HG02610 (cell line): ENCODE results near the gene NBL1.
"Not testable (repeated sequence)": the region's sequence is repeated elsewhere in the genome, so short reads cannot be mapped to it uniquely, and the experiment has no call there.

Experiments used
- ATAC-seq: cut with Tn5 transposase; IDR thresholded peaks from one replicate; pipeline ENCODE4 v1.9.1; 2021; ENCODE audit warnings: mild to moderate bottlenecking, moderate library complexity; ENCODE audit not compliant: unreplicated experiment

The NBL1 gene

DNA sequence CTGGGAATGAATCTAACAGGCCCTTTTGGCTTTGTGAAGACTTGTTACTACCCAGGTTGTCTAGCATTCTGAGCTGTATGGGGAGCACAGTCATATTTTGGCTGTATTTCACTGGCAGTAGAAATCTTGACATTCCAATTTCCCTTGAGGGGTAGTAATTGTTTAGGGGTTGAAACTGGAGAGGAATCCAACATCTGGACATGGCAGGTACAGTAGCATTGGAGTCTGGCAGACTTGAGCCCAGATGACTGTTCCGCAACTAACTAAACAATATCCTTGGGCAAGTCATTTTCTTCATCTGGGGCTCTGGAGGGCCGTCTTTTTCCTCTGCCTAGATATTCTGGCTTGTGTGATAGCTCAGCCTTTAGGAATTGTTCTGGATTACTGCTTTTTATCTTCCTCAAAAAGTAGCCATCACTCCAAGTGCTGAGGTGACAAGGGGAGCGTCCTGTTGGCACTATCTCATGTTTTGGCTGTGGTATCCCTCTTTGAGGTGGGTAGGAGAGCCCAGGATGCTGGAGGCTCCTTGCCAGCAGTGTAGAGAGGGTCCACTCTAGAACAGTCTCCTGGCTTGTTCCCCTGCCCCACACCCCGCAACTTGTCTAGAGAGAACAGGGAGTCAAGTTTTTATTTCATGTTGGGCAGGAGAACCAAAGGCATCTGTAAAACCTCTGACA lies 22.7 kb upstream of the NBL1 start:
- no peak for ATAC-seq

DNA sequence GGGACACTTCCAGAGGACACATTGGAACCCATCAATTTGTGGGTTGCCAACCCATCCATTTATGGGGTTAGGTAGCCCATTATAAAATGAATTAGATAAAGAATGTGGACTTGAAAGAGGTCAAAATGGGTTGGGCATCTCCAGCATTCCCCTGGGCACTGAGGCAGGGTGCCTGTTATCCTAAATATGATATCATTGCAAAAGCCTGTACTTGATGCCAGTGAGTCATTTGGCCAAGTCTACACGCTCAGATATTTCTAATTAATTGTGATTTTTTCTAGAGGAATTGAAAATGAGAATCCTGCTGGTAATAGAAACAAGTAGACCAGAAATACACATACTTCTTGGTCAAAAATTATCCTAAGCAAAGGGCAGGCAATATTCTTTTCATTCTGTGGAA lies 21.9 kb upstream of the NBL1 start:
- ATAC-seq, result no peak

DNA sequence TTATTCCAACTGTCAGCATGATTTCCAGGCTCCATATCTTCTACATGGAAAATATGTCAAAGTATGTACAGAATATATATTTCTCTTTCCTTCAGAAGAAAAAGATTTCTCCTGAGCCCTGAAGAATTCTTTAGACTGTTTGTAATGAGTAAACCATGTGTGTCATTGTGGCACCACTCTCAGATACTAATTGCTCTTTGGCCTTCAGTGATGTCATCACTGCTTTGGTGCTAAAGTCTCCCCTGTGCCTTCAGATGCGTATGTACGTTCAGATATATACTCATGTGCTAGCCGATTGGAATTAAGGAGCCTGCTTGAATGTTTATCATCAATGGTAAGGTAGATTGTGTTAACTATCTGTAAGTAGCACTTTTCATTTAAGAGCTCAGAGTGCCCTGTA lies 20.6 kb upstream of the NBL1 start:
- ATAC-seq, result no peak

DNA sequence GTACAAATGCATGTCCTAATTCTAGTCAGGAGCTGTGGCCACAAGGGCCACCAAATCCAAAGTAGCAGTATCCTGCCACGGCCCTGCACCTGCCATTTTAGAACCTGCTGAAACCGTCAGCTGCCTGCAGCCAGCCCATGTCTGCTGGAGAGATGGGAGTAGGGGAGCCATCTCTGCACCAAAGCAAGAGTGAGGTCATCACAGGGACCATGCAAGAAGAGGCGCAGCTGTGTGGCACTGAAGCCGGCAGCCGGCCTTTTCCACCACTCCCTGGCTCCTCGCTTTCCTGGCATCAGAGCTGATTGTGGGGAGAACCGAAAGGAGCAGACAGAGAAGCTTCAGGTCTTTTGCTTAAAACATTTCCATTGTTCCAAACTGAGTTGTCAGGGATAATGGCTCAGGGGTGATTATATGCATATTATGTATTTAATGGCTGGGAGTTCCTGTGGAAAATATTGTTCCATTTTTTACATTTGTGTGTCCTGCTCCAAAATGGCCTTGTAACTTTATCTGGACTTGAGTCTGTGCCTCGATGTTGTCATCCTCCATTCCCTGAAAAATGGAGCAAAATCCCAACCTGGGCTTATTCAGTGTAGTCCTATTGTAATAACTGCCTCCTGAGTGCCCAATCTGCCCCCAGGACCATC lies 18.7 kb upstream of the NBL1 start:
- no peak for ATAC-seq

DNA sequence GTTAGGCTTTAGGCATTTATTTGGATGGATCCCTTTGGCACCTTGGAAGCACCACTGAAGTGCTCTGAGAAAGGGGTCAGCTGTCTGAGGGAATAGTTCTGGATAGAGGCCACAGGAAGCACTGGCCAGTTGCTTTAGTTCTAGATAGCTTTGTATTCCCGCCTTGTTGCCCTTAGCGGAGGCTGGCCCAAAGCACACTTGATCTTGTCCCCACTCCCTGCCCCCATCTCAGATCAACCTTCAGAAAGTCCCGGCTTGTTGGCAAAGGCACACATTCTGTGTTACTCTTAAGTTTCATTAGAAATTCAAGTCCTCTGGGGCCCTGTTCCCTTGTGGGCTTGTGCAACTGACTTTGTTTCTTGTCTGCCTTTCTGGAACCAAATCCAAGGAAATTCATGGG lies 15.2 kb upstream of the NBL1 start:
- no peak for ATAC-seq

DNA sequence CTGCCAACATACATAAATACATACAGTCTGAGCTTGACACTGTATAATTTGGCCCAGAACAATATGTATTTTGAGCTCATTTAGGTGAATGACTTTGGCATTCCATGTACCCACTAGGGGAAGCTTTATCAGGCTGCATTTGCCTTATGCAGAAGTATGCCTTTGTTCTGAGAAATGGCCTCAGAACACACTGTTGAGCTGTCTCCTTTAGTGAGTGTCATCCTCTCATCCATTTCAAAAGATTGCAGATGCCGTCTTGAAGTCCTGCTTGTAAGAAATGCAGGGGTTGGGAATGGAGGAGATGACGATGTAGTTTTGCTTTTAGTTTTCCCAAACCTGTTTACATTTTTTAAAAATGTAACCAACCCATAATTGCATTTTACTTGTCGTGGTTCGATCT lies 14.8 kb upstream of the NBL1 start:
- no peak for ATAC-seq

DNA sequence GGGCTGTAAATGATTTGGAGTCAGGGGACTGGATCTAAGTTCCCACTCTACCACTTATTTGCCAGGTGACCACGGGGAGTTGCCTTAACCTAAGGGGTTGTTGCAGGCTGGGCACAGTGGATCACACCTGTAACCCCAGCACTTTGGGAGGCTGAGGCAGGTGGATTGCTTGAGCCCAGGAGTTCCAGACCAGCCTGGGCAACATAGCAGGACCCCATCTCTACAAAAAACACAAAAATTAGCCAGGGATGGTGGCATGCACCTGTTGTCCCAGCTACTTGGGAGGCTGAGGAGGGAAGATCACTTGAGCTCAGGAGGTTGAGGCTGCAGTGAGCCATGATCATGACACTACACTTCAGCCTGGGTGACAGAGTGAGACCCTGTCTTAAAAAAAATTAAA lies 13.9 kb upstream of the NBL1 start:
- not testable (repeated sequence) for ATAC-seq

DNA sequence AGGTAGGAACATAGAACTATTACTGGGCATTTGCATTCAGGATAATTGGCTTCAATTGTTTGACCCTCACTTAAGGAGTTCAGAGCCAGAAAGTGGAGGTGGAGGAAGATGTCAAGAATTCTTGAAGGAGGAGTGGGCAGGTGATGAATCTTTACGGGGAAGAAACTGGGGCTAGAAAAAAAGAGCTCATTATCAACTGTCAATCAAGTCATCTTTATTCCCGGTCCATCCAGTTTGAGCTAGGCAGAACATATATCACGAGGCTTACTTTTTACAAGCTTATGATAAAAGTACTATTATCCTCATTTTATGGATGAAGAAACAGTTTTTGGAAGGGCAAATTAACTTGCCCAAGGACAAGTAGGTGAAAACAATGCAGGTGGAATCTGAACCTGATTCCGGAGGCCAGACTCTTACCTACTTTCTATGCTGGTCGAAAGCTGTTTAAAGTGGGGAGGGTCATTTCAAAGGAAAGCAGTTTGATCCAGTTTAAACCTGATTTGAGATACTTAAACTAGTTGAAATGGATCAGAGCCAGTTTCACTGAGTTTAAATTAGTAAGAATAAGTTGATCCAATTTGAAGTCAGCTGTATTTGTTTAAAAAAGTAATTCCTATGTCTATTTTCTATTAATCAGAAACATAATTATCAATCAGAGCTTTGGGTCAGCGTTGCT lies 13.3 kb upstream of the NBL1 start:
- no peak for ATAC-seq

DNA sequence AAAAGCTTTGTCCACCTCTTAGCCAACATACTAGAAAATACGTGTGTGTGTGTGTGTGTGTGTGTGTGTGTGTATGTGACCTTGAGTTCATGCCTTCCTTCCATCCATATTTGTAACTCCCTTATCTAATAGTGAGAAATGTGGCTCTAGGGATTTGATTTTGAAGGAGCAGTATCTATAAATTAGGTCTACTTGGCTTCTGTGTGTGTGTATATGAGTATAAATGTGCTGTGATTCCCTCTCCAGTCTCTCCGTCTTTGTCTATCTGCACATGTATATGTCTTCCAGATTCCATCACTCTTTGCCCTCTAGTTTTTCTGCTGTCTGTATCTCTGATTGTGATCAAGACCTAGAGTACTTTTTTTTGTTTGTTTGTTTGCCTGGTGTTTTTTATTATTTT lies 11.9 kb upstream of the NBL1 start:
- ATAC-seq, result no peak

DNA sequence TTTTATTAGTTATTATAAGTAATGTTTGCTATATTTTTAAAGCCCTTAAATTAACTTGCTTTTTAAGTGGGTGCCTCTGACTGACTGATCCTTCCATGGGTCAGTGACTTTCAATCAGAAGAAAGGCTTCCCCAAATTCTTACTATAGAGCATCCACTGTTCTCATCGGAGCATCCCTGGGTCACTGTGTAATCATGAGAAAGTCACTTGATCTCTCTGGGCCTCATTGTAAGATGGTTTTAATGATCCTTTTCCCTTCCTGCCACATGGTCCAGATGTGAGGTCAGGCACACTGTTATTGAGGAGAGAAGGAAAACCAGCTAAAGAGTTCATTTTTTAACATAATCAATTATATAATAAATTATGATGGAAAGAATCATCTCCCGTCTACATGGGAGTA lies 11.0 kb upstream of the NBL1 start:
- no peak for ATAC-seq

DNA sequence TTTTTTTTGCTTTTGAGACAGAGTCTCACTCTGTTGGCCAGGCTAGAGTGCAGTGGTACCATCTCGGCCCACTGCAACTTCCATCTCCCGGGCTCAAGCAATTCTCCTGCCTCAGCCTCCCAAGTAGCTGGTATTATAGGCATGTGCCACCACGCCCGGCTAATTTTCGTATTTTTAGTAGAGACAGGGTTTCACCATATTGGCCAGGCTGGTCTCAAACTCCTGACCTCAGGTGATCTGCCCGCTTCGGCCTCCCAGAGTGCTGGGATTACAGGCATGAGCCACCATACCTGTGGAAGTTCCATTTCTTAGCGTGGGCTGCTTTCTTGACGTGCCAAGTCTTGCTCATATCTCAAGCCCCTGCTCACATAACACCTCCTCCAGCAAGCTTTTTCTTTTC lies 9.0 kb upstream of the NBL1 start:
- ATAC-seq, result not testable (repeated sequence)

DNA sequence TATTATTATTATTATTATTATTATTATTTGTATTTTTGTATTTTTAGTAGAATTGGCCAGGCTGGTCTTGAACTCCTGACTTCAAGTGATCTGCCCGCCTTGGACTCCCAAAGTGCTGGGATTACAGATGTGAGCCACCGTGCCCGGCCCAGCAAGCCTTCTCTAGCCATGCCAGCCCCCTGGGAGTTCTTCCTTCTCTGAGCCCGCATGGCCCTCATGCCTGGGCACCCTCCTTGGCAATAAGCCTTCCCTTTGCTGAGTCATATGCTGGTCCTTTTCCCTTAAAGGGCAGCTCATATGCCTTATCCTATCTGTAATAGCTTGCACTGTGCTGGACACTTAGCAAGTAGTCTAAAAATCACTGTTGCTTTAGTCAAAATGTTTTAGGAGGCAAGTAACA lies 8.5 kb upstream of the NBL1 start:
- no peak for ATAC-seq

DNA sequence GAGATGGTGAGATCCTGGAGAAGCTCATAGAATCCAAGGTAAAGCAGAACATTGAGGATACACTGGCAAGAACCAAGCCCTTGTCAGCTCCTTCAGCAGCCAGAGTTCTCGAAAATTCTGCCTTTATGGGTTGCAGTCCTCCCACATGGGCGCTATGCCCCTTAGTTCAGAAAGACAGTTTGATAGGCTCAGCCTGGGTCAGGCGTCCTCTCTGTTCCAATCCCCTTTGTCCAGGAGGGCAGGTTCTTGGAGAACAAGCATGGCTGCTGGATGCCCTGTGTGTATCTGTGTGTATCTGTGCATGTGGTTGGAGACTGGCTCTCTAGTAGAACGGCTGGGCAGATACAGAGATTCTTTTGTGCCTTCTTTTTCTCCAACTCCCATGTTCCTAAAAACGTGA lies 8.0 kb upstream of the NBL1 start:
- no peak for ATAC-seq

DNA sequence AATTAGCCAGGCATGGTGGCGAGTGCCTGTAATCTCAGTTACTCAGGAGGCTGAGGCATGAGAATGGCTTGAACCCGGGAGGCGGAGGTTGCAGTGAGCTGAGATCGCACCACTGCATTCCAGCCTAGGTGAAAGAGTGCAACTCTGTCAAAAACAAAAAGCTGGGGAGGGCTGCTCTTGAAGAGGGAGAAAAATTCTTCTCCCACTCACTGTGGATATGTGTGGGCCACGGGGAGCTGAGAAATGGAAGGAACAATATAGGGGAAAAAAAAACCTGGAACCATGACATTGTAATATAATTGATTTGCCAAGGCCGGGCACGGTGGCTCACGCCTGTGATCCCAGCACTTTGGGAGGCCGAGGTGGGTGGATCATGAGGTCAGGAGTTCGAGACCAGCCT lies 7.4 kb upstream of the NBL1 start:
- not testable (repeated sequence) for ATAC-seq

DNA sequence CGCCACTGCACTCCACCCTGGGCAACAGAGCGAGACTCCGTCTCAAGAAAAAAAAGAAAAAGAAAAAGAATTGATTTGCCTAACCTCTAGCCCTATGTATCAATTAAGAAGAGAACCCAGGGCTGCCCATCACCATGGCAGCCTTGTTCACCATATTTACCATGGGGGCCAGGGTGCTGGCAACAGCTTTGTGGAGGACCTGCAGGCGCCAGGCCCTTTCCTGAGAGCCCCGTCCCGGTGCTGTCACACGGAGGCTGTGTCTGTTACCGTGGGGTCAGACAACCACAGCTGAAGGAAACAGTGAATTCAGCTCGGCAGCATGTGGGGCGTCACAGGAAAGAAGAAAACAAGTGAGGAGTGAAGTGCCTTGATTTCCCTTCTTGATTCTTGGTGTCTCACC lies 6.5 kb upstream of the NBL1 start:
- no peak for ATAC-seq

DNA sequence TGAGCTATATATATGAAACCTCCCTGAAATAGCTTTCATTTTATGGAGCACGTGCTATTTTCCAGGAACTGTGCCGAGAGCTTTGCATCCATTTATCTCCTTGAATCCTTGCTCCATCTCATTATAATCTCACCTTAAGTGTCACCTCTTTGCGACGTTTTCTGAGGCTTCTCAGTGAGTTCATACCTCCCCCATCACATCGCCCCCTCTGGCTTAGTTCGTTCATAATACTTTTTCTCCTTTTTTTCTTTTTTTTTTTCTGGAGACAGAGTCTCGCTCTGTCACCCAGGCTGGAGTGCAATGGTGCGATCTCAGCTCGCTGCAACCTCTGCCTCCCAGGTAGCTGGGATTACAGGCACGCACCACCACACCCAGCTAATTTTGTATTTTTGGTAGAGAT lies 4.9 kb upstream of the NBL1 start:
- ATAC-seq, result not testable (repeated sequence)

DNA sequence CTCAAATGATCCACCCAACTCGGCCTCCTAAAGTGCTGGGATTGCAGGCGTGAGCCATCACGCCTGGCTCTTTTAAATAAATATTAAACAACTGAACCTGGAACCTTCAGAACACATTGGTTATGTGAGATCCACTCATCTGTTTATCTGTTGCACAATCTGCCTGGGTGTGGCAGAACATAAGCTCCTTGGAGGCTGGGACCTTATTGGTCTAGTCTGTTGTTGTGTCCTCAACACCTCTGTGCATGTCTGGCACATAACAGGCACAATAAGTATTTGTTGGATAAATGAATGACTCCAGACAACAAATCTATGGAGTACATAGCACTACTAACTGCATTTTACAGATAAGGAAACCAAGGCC lies 4.1 kb upstream of the NBL1 start:
- ATAC-seq, result no peak

DNA sequence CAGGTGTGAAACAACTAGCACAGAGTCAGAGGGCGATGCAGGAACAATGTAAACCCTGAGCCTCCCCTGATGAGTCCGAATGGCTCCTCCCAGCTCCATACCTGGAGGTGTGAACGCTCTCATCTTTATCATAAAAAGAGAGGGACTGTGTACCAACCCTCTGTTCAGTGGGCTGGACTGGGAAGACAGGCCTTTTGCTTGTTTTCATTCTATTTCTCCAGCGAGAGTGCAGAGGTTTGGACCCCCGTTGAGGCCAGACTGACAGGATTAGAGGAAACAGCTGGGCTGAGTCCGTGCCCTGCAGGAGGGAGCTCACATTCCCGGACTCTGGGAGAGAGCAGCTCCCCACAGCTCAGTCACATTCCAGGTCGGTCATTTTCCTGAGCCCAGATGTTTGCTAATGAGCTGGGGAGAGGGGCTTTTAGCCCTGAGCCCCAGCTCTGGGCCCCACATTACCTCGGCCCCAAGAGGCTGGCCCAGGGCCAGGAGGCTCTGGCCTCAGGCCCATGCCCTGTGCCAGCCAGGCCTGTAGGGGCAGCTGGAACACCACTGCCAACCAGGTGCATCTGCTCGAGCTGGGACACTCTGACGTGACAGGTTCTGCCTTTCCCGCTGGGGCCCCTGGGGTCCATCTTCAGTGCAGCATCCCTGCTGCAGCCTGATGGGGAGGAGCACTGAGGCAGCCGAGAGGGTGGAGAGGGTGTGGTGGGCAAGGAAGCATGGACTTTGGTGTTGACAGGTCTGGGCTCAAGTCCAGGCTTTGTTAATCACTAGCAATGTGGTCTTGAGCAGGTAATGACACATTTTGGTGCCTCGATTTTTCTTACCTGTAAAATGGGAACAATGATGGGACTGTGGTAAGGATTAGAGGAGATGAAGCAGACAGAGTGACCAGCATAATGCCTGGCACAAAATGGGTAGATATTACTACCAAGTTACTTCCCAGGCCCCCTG lies 3.5 kb upstream of the NBL1 start:
- ATAC-seq, result no peak

DNA sequence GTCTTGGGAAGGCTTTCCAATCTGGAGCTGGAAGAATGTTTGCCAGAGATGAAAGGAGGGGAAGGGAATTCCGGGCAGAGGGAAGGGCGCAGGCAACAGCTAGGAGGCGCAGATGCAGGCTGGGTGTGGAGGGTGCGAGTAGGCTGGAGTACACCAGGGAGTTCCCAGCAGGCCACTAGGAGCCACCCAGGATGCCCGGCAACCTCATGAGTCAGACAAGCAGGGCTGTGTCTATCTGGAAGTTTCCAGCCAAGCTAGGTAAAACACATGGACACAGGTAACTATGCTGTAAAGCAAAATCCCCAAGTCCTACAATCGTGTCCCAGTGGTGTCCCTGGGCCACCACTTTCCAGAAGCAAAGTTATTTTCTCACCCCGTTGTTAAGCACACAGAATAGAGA lies 990 bp upstream of the NBL1 start:
- no peak for ATAC-seq

DNA sequence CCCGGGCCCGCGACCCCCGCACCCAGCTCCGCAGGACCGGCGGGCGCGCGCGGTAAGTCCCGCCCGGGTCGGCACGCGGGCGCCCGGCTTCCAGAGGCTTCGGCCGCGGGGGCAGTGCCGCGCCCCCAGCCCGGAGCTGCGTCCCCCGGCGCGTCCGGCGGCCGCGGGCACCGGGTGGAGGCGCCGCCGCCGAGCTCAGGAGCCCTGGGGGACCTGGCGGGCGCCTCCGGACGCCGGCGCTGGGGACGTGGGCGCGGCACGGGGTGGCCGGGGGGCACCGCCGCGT lies 227 bp downstream of the NBL1 start:
- no peak for ATAC-seq

DNA sequence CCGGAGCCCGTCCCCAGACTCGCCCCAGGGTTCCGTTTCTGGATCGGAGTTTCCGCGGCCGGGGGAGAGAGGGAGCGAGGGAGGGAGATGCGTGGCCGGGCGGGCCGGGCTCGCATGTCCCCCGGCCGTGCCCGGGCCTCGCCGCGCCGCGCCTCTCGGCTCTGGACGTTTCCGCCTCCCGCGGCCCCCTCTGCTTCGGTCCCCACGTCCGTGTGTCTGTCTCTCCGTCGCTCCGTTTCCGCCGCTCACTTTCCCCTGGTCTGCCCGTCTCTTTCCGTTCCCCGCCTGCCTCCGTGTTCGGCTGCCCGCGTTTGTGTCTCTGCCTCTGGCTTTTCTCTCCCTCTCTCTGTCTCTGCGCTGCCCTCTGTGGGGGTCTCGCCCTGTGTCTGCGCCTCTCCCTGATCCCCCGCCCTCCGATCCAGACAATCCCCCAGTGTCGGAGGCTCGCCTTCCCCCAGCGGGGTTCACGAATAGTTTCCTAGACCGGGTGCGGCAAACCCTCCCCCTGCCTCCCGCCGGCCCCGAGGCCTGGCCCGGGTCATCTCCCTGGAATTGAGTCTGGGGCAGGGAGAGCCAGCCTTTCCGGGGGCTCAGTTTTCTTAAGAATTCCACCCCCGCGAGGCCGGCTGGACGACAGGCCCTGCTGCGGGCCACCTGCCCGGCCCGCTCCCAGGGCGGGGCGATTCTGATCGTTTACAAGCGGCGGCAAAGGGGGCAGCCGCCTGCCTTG lies 735 bp downstream of the NBL1 start:
- ATAC-seq, result no peak
